H1 (cell line): Measurements from ENCODE around the gene SLC12A8.

Experiments used
- CTCF ChIP-seq, 3 experiments: IDR thresholded peaks; 1 replicate in 2 of 3; 2 replicates in 1 of 3; pipeline versions ENCODE4 v1.5.1 to v1.6.1; 2011; ENCODE audit warnings: low read length in 3 of 3, mild to moderate bottlenecking in 3 of 3, inconsistent platforms in 2 of 3, low read depth in 1 of 3, moderate library complexity in 1 of 3; ENCODE audit not compliant: insufficient read depth in 1 of 3; ENCODE audit errors: control extremely low read depth in 1 of 3
- HDAC2 ChIP-seq, 2 experiments: fragments of 300-600 bp in 1 of 2; sonication (generic) in 1 of 2; IDR thresholded peaks; 2 replicates each; pipeline ENCODE4 v1.6.1; 2011 to 2012; ENCODE audit warnings: low read depth in 2 of 2, low read length in 2 of 2, mild to moderate bottlenecking in 2 of 2, moderate library complexity in 2 of 2, borderline replicate concordance in 1 of 2, inconsistent platforms in 1 of 2
- JUN ChIP-seq: IDR thresholded peaks from 2 replicates; pipeline ENCODE4 v1.6.1; 2011; ENCODE audit warnings: low read depth, mild to moderate bottlenecking, improper control_type of control experiment, low read length
- POLR2A ChIP-seq, 2 experiments: IDR thresholded peaks; 1 replicate in 1 of 2; 2 replicates in 1 of 2; pipeline ENCODE4 v1.6.1; 2011; ENCODE audit warnings: low read depth in 2 of 2, low read length in 2 of 2, mild to moderate bottlenecking in 2 of 2; ENCODE audit errors: control extremely low read depth in 1 of 2
- POLR2AphosphoS5 ChIP-seq: IDR thresholded peaks from 2 replicates; pipeline ENCODE4 v1.6.1; 2011; ENCODE audit warnings: low read depth, low read length
- POU5F1 ChIP-seq: IDR thresholded peaks from 2 replicates; pipeline ENCODE4 v1.6.1; 2011; ENCODE audit warnings: low read depth, mild to moderate bottlenecking, low read length, moderate library complexity
- RNF2 ChIP-seq: fragments of 200-900, 300-1000 bp; sonication (generic); IDR thresholded peaks from 2 replicates; pipeline ENCODE4 v1.7.1; 2016; ENCODE audit warnings: borderline replicate concordance, low read depth, mild to moderate bottlenecking, antibody characterized with exemption, low read length; ENCODE audit not compliant: poor library complexity, severe bottlenecking; ENCODE audit errors: missing control alignments
- SP2 ChIP-seq: IDR thresholded peaks from 2 replicates; pipeline ENCODE4 v1.6.1; 2012; ENCODE audit warnings: mild to moderate bottlenecking, low read length, inconsistent platforms
- SP4 ChIP-seq: IDR thresholded peaks from 2 replicates; pipeline ENCODE4 v1.6.1; 2012; ENCODE audit warnings: low read length, inconsistent platforms
- TCF12 ChIP-seq: IDR thresholded peaks from 2 replicates; pipeline ENCODE4 v1.6.1; 2011; ENCODE audit warnings: low read depth, mild to moderate bottlenecking, low read length
- YY1 ChIP-seq: IDR thresholded peaks from 2 replicates; pipeline ENCODE4 v1.6.1; 2011; ENCODE audit warnings: low read depth, mild to moderate bottlenecking, low read length
- ZNF274 ChIP-seq: IDR thresholded peaks from 2 replicates; pipeline ENCODE4 v1.7.0; 2012; ENCODE audit warnings: low read length, borderline replicate concordance; ENCODE audit errors: extremely low read depth
- TF ChIP-seq, protein P1 (sequence below): IDR thresholded peaks from 2 replicates; pipeline ENCODE4 v1.6.1; 2012; ENCODE audit warnings: low read length, inconsistent platforms
- TF ChIP-seq, protein P2 (sequence below): IDR thresholded peaks from 2 replicates; pipeline ENCODE4 v1.6.1; 2012; ENCODE audit warnings: inconsistent platforms

GRCh38 chr3:125148836-125149235 is 63.7 kb downstream of the SLC12A8 start:
- TF ChIP-seq POLR2A (IDR thresholded peaks at IDR 0.05; ENCODE audit: control extremely low read depth in 1 of 2, low read depth in 2 of 2, low read length in 2 of 2) (no peak), JUN (no peak), ZNF274 (no peak), CTCF (IDR thresholded peaks at IDR 0.05; ENCODE audit: control extremely low read depth in 1 of 3, insufficient read depth in 1 of 3, low read depth in 1 of 3, low read length in 3 of 3) (no peak), SP2 (no peak), HDAC2 (IDR thresholded peaks at IDR 0.05; ENCODE audit: borderline replicate concordance in 1 of 2, low read depth in 2 of 2, low read length in 2 of 2) (no peak), POLR2AphosphoS5 (no peak), YY1 (no peak), RNF2 (no peak), SP4 (no peak), TCF12 (no peak), POU5F1 (no peak)
- TF ChIP-seq, protein P1, sequence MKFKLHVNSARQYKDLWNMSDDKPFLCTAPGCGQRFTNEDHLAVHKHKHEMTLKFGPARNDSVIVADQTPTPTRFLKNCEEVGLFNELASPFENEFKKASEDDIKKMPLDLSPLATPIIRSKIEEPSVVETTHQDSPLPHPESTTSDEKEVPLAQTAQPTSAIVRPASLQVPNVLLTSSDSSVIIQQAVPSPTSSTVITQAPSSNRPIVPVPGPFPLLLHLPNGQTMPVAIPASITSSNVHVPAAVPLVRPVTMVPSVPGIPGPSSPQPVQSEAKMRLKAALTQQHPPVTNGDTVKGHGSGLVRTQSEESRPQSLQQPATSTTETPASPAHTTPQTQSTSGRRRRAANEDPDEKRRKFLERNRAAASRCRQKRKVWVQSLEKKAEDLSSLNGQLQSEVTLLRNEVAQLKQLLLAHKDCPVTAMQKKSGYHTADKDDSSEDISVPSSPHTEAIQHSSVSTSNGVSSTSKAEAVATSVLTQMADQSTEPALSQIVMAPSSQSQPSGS: no peak
- TF ChIP-seq, protein P2, sequence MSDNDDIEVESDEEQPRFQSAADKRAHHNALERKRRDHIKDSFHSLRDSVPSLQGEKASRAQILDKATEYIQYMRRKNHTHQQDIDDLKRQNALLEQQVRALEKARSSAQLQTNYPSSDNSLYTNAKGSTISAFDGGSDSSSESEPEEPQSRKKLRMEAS: no peak
